Measurements from ENCODE around the gene SCAP. TPM values are rescaled to one million over a fixed set of nuclear protein-coding genes. Genes with fewer than 3 reads are reported as not detected.

SCAP gene
- total and polyA plus RNA-seq, 10 donors = 17.8 to 116 (median 91.9) TPM

DNA sequence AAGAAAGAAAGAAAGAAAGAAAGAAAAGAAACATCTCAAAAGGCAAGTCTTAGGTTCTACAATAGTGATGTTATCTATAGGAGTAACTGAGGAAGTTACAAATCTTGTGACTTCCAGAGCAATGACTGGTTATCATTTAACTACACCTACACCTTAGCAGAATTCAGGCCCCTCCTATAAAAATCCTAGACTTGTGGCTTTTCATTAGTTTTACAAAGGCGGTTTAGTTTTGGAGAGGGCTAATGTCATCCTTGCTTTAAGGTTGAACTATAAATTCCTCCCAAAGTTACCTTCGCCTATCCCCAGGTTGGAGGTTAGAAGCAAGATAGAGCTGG is 4.1 kb upstream of the SCAP start:
- H3K36me3 ChIP-seq = no peaks in the 10 kb centered on the region
- no peak for TF ChIP-seq POLR2AphosphoS5 (IDR thresholded peaks at IDR 0.05)
- TF ChIP-seq, protein P1, sequence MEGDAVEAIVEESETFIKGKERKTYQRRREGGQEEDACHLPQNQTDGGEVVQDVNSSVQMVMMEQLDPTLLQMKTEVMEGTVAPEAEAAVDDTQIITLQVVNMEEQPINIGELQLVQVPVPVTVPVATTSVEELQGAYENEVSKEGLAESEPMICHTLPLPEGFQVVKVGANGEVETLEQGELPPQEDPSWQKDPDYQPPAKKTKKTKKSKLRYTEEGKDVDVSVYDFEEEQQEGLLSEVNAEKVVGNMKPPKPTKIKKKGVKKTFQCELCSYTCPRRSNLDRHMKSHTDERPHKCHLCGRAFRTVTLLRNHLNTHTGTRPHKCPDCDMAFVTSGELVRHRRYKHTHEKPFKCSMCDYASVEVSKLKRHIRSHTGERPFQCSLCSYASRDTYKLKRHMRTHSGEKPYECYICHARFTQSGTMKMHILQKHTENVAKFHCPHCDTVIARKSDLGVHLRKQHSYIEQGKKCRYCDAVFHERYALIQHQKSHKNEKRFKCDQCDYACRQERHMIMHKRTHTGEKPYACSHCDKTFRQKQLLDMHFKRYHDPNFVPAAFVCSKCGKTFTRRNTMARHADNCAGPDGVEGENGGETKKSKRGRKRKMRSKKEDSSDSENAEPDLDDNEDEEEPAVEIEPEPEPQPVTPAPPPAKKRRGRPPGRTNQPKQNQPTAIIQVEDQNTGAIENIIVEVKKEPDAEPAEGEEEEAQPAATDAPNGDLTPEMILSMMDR (IDR thresholded peaks at IDR 0.05 in 8 of 11, conservative IDR thresholded peaks at IDR 0.05 in 3 of 11) = no peak
- no peak for TF ChIP-seq POLR2A (IDR thresholded peaks at IDR 0.05)
- H3K9me3 ChIP-seq = no peaks in the 10 kb centered on the region
- intact Hi-C loops (cut with DNase I; ENCODE audit: low total_unique reads) = no loop called here
- peaks cover 5 to 20% (median 17%) of the 10 kb centered on the region in 6 donors for H3K4me1 ChIP-seq
- WGBS, 5 donors = 93 to 98% (median 94%) methylated on average over 2 of the region's 2 CpGs
- H3K4me3 ChIP-seq = no peak overlapping the region
- no peak overlapping the region for H3K27ac ChIP-seq
- H3K27me3 ChIP-seq (replicated peaks in 1 of 7) = no peaks in the 10 kb centered on the region
- DNase-seq = no peak

DNA sequence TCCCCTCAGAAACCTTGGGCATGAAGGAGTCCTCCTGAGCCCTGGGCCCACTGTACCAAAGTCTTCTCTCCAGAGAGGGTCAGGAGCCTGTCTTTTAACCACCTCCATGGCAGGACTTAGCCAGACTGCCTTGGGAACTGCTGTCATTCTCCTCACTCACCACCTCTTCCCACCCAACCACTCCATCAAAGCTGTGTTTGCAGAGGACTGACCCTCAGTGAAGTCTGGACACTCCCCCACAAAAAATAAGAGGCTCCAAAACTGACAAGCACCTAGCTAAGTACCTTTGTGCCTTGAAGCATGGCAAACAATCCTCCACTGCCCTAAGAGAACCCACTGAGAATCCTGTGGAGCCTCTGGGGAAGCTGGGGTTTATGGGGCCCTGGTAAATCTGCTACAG is 2.3 kb upstream of the SCAP start:
- DNase-seq = no peak
- TF ChIP-seq, protein P1 (IDR thresholded peaks at IDR 0.05 in 8 of 11, conservative IDR thresholded peaks at IDR 0.05 in 3 of 11) = no peak
- no peak for TF ChIP-seq POLR2AphosphoS5 (IDR thresholded peaks at IDR 0.05)
- TF ChIP-seq POLR2A (IDR thresholded peaks at IDR 0.05) = no peak
- H3K36me3 ChIP-seq = no peaks in the 10 kb centered on the region
- intact Hi-C loops (cut with DNase I; ENCODE audit: low total_unique reads) = no loop called here
- no peaks in the 10 kb centered on the region for H3K27me3 ChIP-seq (replicated peaks in 1 of 7)
- H3K9me3 ChIP-seq = no peaks in the 10 kb centered on the region
- peaks cover 9 to 38% (median 34%) of the 10 kb centered on the region in 6 donors for H3K4me1 ChIP-seq
- no peak overlapping the region for H3K27ac ChIP-seq
- H3K4me3 ChIP-seq = no peak overlapping the region

DNA sequence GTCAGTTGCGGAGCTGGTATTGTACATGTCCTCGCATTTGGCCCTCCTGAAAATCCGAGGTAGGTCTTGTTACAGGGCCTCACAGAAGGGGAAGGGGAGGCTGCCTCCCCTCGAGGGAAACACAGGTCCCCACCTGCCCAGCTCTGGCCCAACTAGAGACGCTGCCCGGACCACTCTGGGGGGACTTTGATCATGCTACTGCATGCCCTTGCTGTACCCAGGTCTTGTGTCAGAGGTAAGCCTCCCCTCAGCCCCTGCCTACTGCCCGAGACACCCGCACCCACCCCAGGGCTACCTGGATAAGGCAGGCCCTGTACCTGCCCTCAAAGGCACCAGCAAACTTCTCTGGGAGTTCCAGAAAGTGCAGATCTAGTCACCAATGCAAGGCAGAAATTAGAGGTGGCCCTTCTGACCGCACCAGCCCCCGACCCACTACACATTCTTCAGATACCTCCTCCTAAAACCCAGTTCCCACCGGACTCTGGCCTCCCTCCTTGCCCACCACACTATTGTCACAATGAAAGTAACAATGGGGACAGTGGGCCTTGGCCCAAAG is 981 bp upstream of the SCAP start:
- DNase-seq = peak; percentile 76
- H3K9me3 ChIP-seq = no peaks in the 10 kb centered on the region
- 88 to 93% (median 90%) methylated on average over 11 of the region's 11 CpGs for WGBS, 5 donors
- TF ChIP-seq, protein P1 (IDR thresholded peaks at IDR 0.05 in 8 of 11, conservative IDR thresholded peaks at IDR 0.05 in 3 of 11) = no peak
- TF ChIP-seq POLR2AphosphoS5 (IDR thresholded peaks at IDR 0.05) = no peak
- TF ChIP-seq POLR2A (IDR thresholded peaks at IDR 0.05) = no peak
- no peaks in the 10 kb centered on the region for H3K36me3 ChIP-seq
- intact Hi-C loops (cut with DNase I; ENCODE audit: low total_unique reads) = loop anchor here (2.0 kb wide), 1 partner anchor 56 kb away; no protein-coding TSS in a partner anchor
- peak overlapping the region in 5 of 8 donors; percentile 96 to 99 (median 98) for H3K4me3 ChIP-seq
- H3K4me1 ChIP-seq = peaks cover 9 to 43% (median 36%) of the 10 kb centered on the region in 6 donors
- H3K27ac ChIP-seq = peak overlapping the region in 6 of 8 donors; percentile 86 to 92 (median 88)
- H3K27me3 ChIP-seq (replicated peaks in 1 of 7) = no peaks in the 10 kb centered on the region

DNA sequence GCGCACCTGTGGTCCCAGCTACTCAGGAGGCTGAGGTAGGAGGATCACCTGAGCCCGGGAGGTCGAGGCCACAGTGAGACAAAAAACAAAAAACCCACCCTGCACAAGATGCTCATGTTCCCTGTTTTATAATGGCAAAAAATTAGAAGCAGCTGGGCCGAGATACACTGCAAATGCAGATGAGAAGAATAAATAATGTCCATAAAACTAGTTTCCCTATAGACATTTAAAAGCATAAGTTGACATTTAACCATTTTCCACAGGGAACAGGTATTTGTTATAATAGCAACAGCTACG is 537 bp upstream of the SCAP start:
- H3K9me3 ChIP-seq = no peaks in the 10 kb centered on the region
- TF ChIP-seq, protein P1 (IDR thresholded peaks at IDR 0.05 in 8 of 11, conservative IDR thresholded peaks at IDR 0.05 in 3 of 11) = no peak
- TF ChIP-seq POLR2A (IDR thresholded peaks at IDR 0.05) = no peak
- TF ChIP-seq POLR2AphosphoS5 (IDR thresholded peaks at IDR 0.05) = no peak
- intact Hi-C loops (cut with DNase I; ENCODE audit: low total_unique reads) = loop anchor here (2.0 kb wide), 1 partner anchor 55 kb away; no protein-coding TSS in a partner anchor

More for the DNA sequence above, 537 bp upstream of the SCAP start:
- H3K4me3 ChIP-seq = peak overlapping the region; percentile 68 to 99 (median 98)
- DNase-seq = no peak
- peak overlapping the region; percentile 71 to 92 (median 87) for H3K27ac ChIP-seq
- no peaks in the 10 kb centered on the region for H3K36me3 ChIP-seq
- no peaks in the 10 kb centered on the region for H3K27me3 ChIP-seq (replicated peaks in 1 of 7)
- WGBS, 5 donors = 61 to 68% (median 65%) methylated on average over 5 of the region's 5 CpGs
- H3K4me1 ChIP-seq = peaks cover 9 to 43% (median 36%) of the 10 kb centered on the region in 6 donors

Measured in spleen (tissue), 11 donors.